HG03060 (cell line): ENCODE data around the gene FOXP4.

ENCODE experiments used
- ATAC-seq: cut with Tn5 transposase; IDR thresholded peaks from one replicate; pipeline ENCODE4 v1.9.1; 2021; ENCODE audit warnings: low read depth, moderate number of reproducible peaks; ENCODE audit not compliant: unreplicated experiment

Gene FOXP4

DNA sequence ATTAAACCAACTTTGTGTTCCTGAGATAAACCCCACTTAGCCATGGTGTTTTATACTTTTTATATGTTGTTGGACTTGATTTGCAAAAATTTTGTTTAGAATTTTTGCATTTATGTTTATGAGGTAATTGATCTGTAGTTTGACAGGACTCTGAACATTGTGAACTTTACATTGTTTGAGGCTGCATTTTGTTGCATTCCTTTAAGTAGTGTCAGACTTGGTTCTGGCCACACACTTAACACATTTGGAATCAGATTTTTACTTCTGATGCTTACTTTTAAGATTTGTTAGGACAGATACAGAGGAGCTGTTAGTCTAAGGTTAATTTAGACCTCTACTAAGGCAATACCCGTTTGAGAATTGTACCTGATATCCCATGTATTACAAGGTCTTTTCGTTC lies 75.6 kb downstream of the FOXP4 start:
- ATAC-seq = no peak

DNA sequence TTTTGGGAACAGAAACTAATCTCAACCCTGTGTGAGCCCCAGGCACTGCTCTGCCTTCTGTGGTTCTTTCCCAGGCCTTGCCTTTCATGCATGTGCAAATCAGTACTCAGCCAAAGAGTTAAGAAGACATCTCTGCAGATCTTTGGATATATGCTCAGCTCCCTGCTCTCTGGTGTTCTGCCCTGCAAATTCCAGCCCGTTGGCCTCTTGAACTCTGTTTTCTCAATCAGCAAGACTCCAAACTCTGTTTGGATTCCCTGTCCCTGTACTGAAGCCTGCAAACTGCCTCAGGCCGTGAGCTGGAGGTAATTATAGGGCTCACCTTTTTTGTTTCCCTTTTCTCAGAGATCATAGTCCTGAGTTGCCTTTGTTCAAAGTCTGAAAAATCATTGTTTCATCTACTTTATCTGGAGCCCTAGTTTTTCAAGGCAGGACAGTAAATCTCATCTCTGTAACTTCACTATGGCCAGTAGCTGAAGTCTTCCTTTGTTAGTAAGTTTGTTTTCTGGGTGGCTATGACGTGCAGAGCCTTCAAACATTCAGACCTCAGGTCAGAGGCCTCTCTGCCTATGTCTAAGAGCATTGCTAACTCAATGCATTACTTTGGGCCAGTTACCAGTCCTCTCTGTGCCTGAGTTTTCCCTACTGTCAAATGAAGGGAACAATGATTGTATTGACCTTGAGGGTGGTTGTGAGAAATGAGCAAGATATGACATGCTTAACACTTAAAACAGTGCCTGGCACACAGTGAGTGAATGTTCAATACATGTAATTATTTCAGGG lies 76.2 kb downstream of the FOXP4 start:
- ATAC-seq = no peak

DNA sequence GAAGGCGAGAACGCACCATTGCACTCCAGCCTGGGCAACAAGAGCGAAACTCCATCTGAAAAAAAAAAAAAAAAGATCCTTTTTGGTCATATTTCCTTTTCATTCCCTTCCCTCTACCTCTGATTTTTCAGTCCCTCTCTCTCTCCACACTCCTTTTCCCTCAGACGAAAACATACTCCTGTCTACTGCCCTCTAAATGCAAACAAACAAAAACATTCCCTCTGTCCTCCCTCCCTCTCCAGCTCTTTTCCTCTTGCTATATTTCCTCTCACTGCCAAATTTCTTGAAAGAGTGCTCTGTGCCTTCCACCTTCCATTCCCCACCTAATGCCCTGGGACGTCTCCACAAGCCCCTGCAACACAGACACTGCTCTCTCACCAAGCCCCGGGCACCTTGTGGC lies 77.1 kb downstream of the FOXP4 start:
- ATAC-seq = no peak

DNA sequence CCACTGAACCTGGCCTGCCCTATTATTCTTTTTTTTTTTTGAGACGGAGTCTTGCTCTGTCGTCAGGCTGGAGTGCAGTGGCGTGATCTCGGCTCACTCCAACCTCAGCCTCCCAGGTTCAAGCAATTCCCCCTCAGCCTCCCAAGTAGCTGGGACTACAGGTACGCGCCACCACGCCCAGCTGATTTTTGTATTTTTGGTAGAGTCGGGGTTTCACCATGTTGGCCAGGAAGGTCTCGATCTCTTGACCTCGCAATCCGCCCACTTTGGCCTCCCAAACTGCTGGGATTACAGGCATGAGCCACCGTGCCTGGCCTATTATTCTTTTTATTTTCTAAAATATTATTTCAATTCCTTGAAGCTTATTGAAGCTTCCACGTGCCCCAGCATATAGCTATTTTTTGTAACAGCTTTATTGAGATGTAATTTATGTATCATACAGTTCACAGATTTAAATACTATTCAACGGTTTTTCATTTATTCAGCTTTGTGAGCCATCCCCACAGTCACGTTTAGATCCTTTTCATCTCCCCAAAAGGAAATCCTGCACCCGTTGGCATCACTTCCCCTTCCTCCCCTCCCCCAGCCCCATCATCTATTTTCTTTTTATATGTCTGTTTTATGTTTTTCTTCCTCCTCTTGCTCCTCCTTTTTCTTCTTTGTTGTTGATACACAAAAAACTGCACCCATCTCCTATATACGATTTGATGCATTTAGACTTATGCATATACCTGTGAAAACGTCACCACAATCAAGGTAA lies 78.6 kb downstream of the FOXP4 start:
- ATAC-seq = no peak

DNA sequence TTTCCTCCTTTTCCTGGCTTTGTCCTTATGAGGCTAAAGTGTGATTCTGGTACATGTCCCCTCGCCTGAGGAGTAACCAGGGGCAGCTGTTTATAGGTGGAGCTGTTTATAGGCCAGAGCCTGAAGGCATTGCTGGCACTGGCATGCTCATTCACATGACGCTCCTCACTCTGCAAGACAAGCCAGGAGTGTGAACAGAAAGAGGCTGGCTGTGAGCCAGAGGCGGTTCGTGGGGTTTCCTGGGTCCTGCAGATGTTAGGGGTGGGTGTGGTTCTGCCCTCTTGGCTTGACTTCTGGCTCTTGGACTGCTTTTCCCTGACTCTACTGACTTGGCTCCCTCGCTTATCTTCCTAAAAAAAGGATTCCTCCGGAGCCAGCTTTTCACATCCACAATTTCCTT lies 79.3 kb downstream of the FOXP4 start:
- ATAC-seq = no peak

DNA sequence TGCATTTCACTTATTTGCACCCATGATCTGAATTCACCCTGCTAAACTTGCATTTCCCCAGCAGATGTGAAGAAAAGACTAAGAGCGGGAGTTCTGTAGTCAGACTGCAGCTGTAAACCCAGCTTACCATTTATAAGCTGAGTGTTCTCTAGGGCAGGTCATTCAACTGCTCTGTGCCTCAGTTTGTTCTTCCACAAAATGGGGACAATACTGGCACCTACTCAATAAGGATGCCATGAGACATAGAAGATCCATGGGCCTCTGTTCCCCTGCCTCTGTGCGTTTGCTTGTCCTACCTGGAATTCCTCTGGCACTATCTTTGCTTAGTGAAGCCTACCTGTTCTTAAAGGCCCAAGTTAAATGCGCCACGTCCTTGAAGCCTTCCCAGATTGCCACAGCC lies 79.8 kb downstream of the FOXP4 start:
- ATAC-seq = no peak

DNA sequence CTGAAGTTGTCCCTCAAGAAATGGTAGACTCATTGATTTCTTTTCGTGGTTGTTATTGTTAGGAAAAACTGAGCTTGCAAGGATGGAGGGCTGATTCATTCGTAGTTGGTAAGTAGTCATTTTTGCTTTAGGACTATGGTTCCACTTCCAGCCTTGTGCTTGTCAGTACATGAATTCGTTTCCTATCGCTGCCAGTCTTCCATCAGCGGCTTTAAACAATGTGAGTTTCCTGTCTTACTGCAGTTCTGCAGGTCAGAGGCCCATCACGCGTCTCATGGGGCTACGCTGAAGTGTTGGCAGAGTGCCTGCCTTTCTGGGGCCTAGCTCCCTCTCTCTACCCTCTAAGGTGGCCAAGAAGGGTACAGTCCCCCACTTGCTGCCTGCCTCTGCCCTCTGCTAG lies 80.7 kb downstream of the FOXP4 start:
- ATAC-seq = no peak

DNA sequence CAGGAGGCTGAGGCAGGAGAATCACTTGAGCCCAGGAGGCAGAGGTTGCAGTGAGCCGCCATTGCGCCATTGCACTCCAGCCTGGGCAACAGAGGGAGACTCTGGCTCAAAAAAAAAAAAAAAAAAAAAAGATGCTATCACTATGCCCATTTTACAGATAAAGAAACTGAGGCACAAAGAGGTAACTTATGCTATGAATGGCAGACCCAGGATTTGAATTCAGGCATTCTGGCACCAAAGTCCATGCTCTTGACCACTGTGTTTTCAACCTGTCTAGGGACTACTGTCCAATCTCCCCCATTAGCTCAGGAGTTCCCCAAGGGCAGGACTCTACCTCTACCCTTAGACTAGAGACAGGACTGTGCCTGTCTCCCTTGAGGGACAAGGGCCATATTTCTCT lies 82.9 kb downstream of the FOXP4 start:
- no peak for ATAC-seq

DNA sequence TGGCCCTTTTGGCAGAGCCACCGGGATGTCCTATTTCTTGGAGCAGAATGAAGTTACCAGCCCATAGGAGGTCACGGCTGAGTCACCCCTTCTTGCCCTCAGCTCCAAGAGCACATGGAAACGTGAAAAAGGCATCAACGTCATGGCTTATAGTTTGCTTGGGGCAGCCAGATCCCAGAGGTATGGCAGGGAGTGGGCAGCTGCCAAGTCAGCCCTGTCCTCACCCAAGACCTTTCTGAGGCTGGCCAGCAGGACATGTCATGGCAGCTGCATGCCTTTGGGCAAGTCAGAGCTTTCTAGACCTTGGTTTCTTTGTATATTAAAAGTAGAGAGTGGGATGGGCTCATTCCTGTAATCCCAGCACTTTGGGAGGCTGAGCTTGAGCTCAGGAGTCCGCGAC lies 83.9 kb downstream of the FOXP4 start:
- no peak for ATAC-seq

DNA sequence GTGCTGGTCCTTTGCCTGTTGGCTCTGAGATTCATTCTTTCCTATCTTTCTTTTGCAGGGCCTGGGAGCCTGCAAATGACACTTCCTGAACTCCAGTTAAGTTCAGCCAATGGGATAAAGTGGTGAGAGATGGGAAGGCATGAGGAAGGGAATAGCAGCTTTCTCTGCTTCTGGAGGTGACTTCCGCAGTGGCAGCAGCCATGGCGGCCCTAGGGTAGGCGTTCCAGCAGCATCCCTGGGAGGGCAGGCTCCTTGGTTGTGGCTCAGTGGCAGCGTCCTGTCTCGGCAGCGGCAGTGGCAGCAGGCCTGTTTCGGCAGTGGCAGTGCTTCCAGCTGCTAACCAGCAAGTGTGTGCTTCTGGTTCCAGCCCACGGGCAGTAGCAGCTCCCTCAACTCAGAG lies 84.8 kb downstream of the FOXP4 start:
- ATAC-seq = no peak

DNA sequence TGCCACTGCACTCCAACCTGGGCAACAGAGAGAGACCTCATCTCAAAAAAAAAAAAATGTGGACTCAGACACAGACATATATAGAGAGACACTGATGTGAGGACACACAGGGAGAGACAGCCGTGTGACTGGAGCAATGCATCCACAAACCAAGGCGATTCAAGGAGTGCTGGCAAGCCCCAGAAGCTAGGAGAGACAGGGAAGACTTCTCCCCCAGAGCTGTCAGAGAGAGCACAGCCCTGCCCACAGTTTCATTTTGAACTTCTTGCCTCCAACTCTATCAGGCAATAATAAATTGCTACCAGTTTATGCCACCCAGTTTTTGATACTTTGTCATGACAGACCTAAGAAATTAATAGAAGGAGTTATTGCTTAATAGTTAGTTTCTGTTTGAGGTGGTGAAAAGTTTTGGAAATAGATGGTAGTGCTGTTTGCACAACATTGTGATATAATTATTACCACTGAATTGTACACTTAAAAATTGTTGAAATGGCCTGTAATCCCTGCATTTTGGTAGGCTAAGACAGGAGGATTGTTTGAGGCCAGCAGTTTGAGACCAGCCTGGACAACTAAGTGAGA lies 87.0 kb downstream of the FOXP4 start:
- ATAC-seq = no peak

DNA sequence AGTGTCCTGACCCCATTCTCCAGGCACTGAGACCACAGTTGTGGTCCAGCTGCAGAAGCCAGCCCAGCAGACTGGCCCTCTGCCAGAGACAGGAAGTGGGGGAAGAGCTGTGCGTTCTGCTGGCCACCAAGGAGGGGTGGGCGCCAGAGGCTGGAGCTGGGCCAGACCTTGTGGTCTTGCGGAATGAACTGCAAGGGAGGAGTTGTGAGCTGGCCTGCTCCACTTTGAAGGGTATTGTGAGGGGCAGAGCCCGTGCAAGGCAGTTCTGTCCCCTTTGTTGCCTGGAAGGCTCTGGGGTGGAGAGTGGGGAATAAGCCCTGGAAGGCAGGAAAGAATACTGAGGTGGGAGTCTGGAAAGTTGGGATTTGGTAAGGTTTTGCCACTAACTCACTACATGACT lies 88.5 kb downstream of the FOXP4 start:
- no peak for ATAC-seq

DNA sequence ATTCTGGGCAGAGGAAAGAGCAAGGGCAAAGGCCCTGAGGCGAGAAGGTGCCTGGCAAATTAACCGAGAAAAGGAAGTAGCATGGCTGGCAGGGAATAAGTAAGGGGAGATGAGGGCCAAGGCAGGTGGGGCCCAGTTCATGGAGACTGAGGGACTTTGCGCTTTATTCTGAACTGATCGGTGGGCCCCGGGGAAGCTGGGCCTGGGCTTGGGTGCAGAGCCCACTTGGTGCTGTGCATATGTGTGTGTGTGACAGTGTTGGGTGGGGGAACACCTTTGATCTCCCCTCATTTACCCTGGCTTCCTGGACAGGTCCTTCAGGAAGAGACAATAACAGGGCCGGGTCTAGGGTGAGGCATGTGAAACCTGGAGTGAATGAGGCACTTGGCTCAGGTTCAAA lies 89.2 kb downstream of the FOXP4 start:
- no peak for ATAC-seq

DNA sequence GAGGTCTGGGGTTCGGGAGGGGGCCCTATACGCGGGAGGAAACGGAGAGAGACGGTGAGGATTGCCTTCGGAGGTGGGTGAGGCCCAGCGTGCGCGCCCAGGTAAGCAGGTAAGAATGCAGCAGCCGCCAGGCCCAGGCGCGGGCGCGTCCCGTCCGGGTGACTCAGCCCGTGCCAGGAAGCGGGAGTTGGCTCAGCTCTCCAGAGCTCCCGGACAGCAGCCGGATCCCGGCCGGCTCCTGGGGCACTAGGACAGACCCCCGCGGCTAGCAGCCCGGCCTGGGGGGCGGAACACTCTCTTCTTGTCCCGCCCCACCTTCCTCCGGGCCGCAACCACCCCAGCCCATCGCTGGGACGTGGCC lies 90.6 kb downstream of the FOXP4 start:
- ATAC-seq = no peak

DNA sequence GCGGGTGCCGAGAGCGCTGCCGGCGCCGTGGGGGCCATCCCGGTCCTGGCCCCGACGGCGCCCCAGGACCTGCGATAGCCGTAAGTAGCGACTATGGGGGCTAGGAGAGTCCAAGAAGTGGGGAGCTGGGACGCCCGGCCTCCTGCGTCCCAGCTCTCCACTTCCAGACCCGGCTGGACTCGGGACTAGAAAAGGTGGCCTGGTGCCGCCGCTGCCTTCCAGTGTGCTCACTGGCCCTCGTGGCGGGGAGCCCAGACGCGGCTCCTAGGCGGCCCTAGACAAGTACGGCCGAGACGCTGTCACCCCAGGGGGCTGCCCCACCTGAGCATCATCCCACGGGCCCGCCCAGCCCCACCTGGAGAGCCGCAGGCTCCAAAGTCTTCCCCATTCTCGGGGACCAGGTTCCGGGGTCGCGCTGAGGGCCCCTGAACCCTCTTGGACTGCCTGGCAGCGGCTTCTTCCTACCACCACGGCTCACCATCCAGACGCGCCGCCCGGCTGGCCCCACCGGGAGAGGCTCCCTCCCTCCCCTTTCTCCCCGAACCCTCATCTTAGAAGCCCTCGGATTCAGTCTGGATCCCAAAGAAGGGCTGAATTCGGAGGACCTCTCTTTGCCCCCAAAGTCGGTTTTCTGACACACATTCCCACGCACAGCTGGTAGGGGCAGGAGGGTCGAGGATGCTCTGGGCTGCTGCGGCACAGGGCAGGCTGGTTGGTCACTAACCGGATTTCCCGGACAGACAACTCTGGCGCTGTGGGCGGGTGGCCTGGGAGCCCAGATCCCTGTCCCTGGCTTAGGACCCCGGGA lies 91.2 kb downstream of the FOXP4 start:
- ATAC-seq = no peak

DNA sequence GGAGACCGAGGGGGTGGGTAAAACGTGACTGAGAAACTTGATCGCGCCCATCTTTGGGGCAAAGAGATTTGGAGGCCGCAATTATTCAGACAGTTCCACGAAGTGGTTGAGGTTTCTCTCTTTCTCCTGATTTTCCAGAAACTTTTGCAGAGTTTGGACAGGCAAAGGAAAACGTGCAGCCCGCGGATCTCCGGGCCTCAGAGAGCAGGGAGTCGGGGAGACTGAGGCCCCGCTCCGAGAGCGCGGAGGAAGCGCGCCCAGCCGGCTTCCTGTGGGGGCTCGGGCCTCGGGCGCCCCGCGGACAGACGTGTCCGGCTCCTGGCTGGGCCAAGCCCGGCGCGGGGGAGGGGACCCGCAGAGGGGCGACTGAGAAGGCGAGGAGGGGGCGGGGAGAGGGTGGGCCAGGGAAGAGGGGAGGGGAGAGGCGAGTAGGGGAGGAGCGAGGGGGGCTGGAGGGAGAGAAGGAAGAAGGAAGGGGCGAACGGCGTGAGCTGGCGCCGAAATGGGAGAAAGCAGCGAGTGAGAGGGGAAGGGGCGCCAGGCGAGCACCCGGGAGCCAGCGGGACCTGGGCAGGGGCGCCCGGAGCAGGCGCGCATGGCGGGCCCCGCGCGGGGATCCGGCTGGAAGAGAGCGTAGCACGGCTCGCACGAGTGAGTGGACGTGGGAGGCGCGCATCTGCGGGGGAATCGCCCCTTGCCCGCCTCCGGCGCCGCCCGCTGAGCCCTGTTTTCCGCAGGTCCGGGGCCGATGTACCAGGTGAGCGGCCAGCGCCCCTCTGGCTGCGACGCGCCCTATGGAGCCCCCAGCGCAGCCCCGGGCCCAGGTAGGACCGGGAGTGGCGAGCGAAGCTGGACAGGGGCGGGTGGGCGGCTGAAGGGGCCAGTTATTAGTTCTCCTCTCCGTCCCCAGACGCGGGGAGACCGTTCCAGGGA lies 92.1 kb downstream of the FOXP4 start, which contains the start of gene MDFI:
TSS of gene MDFI (plus strand) at position 467 of the 933 bp plus-strand sequence. CDS start at position 749, 282 bp downstream.
- ATAC-seq = no peak

DNA sequence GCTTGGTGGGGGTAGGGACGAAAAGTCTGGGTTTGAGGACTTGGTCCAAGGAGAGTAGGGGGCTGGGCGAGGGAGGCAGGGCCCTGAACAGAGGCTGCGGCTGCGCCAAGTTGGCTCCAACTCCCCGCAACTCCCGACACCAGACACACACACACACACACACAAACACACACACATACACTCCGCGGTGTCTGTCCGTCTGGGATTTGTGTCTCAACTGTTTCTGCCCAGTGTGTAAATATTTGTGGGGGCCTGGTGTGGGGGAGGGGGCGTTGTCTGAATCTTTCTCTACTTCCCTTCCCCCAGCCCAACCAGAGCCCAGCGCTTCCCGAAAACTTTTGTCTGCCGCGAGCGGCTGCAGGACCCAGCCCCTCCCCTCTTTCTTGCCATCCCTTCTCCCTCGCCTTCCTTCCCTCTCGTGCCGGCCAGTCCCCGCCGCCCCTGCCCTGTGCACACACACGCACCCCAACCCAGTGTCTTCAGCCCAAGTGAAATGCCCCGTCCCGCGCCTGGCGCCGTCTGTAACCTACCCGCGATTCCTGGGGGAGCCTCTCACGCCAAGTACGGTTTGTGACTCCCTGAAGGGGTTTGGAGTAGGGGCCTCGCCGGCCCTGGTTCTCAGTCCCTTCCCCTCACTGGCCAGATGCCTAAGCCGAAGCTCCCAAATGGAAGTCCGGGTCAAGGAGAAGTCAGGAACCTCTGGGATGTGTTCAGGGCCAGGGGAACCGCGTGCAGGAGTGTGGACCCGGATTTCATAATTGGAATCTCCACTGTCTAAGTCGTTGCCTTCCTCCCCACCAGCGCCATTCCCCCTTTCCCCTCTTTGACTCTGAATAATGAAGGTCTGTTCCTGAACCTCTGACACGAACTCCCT lies 93.0 kb downstream of the FOXP4 start:
- no peak for ATAC-seq

DNA sequence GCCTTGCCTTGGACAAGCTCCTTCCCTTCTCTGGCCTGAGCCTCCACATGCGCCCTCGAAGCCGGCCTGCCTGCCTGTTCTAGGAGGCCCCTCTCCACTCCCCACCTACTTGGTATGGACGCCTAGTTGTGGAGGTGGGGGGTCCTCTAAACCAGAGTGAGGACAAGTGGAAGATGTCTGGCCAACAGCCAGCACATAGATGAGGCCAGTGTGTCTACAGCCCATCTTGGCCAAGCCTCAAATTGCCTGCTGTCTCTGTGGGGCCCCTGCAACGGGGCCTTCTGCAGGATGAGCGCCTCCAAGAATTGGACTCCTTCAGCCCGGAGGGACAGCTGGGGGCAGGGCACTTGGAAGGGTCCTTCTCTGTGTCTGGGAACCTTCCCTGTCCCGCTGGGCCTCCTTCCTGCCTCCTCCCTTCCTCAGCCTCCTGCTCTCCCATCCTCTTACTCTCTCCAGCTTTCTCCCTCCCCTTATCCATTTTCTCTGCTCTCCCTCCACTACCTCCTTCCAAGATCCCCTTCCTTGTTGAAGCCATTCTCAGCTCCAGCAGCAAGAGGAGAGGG lies 93.7 kb downstream of the FOXP4 start:
- no peak for ATAC-seq

DNA sequence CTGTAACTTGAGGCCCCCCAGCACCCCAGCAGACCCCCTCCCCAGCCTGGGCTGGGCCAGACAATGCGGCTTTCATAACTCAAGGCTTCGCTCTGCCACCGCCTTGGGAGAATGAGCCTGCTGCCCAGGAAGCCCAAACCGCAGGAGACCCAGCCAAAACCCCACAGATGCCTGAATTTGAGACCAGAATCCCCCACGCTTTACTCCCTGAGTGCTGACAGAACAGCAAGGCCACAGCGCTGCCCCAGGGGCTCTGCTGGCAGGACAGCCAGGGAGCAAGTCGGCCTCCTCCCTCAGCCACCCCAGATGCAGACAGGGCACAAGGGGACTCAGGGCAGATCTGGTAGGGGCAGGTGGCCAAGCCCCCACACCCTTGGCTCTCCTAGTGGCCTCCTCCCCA lies 94.2 kb downstream of the FOXP4 start:
- ATAC-seq = no peak
